Caco-2 (cell line): ENCODE data around the gene MTA3. TPM values are rescaled to one million over a fixed set of nuclear protein-coding genes. Genes with fewer than 3 reads are reported as not detected.

Experiments used
- BruUV-seq: library from RNA; stranded (reverse); fragments of 400-500 nt; replicated peaks from 2 replicates; lab custom pipeline; 2021; lab: Mats Ljungman, UMichigan
- CTCF ChIA-PET: fragments of 300-600 bp; sonication (Branson Sonifier 250); formaldehyde crosslinking; loops from one replicate; lab custom pipeline; 2022; ENCODE audit warnings: antibody characterized with exemption; lab: Charles Lee
- POLR2A ChIA-PET: fragments of 300-600 bp; sonication (Branson Sonifier 250); formaldehyde crosslinking; loops from one replicate; lab custom pipeline; 2022; ENCODE audit warnings: antibody characterized with exemption; lab: Charles Lee
- DNase-seq, 2 experiments: peaks; one replicate each; pipeline versions ENCODE4 v3.0.0 to v3.0.0-alpha.2; 2020 to 2022
- H3K27me3 ChIP-seq: replicated peaks from 2 replicates; pipeline ENCODE4 v1.6.0; 2011; ENCODE audit warnings: low read length; ENCODE audit not compliant: control insufficient read depth, insufficient read depth
- H3K36me3 ChIP-seq: 2 replicates; pipeline ENCODE4 v1.5.1; 2011; ENCODE audit warnings: low read length; ENCODE audit not compliant: control insufficient read depth, insufficient read depth
- H3K4me1 ChIP-seq: fragments of 250-450 bp; sonication (Bioruptor Pico); 2 replicates; pipeline ENCODE4 v1.5.1; 2020; ENCODE audit warnings: mild to moderate bottlenecking
- H3K4me3 ChIP-seq: 2 replicates; pipeline ENCODE4 v1.5.1; 2011; ENCODE audit warnings: low read depth, mild to moderate bottlenecking, control low read depth, low read length
- H3K9me3 ChIP-seq: fragments of 250-450 bp; sonication (Bioruptor Pico); 2 replicates; pipeline ENCODE4 v1.5.1; 2020; ENCODE audit warnings: mild to moderate bottlenecking, moderate library complexity
- H3K27ac Mint-ChIP-seq: one replicate; pipeline ENCODE4 v1.8.0; 2022; ENCODE audit warnings: mixed read lengths; ENCODE audit not compliant: unreplicated experiment
- H3K27me3 Mint-ChIP-seq: one replicate; pipeline ENCODE4 v1.8.0; 2022; ENCODE audit warnings: mixed read lengths; ENCODE audit not compliant: insufficient read depth, unreplicated experiment
- H3K36me3 Mint-ChIP-seq: one replicate; pipeline ENCODE4 v1.8.0; 2022; ENCODE audit warnings: mild to moderate bottlenecking, mixed read lengths; ENCODE audit not compliant: insufficient read depth, unreplicated experiment
- H3K4me1 Mint-ChIP-seq: one replicate; pipeline ENCODE4 v1.8.0; 2022; ENCODE audit warnings: low read depth, mixed read lengths; ENCODE audit not compliant: unreplicated experiment
- H3K4me3 Mint-ChIP-seq: one replicate; pipeline ENCODE4 v1.8.0; 2022; ENCODE audit warnings: mild to moderate bottlenecking, moderate library complexity, mixed read lengths; ENCODE audit not compliant: unreplicated experiment
- H3K9me3 Mint-ChIP-seq: one replicate; pipeline ENCODE4 v1.8.0; 2022; ENCODE audit warnings: mixed read lengths; ENCODE audit not compliant: unreplicated experiment
- CTCF ChIP-seq, 2 experiments: fragments of 200-600 bp in 1 of 2; IDR thresholded peaks; 1 replicate in 1 of 2; 2 replicates in 1 of 2; pipeline versions ENCODE4 v1.5.1 to v1.8.0; 2011 to 2022; ENCODE audit warnings: antibody characterized with exemption in 1 of 2, control low read depth in 1 of 2, inconsistent platforms in 1 of 2, low read depth in 1 of 2, low read length in 1 of 2, mild to moderate bottlenecking in 1 of 2, moderate library complexity in 1 of 2; ENCODE audit not compliant: insufficient read depth in 1 of 2, severe bottlenecking in 1 of 2, unreplicated experiment in 1 of 2
- intact Hi-C: fragments of 100-400 bp; cut with micrococcal nuclease; formaldehyde crosslinking; loops from one replicate; pipeline ENCODE4 v1.10.0; 2022; ENCODE audit not compliant: unreplicated experiment
- total RNA-seq: library from RNA; stranded (reverse); gene quantifications from 2 replicates; pipeline ENCODE4 v1.2.3, GENCODE V29; 2022

MTA3 gene
- total RNA-seq, 1 experiment from 2014 or later, result 85.7 TPM

- ChIA-PET CTCF (no interaction called here), POLR2A (no interaction called here)
- Histone ChIP-seq H3K4me3 (no peak overlapping the region), H3K4me1 (peaks cover 15% of the 10 kb centered on the region), H3K27me3 (no peaks in the 10 kb centered on the region), H3K9me3 (no peaks in the 10 kb centered on the region), H3K36me3 (peaks cover 5% of the 10 kb centered on the region; the same call in 1 of the 2 replicates)
- DNase-seq, result no peak
- Mint-ChIP-seq H3K4me3 (no peak overlapping the region), H3K9me3 (no peaks in the 10 kb centered on the region), H3K27me3 (no peaks in the 10 kb centered on the region), H3K27ac (no peak overlapping the region), H3K36me3 (peaks cover 26% of the 10 kb centered on the region), H3K4me1 (peaks cover 49% of the 10 kb centered on the region)
- no TSS peak for BruUV-seq
- TF ChIP-seq CTCF (IDR thresholded peaks at IDR 0.05; ENCODE audit: insufficient read depth in 1 of 2, low read depth in 1 of 2, low read length in 1 of 2, severe bottlenecking in 1 of 2, unreplicated experiment in 1 of 2), result no peak
- intact Hi-C loops, result no loop called here
Observed at GRCh38 chr2:42787424-42787787, 219.0 kb downstream of the MTA3 start.

GRCh38 chr2:42787788-42788477 lies 219.5 kb downstream of the MTA3 start:
- H3K36me3 Mint-ChIP-seq, result peaks cover 29% of the 10 kb centered on the region
- no peak for TF ChIP-seq CTCF (IDR thresholded peaks at IDR 0.05; ENCODE audit: insufficient read depth in 1 of 2, low read depth in 1 of 2, low read length in 1 of 2, severe bottlenecking in 1 of 2, unreplicated experiment in 1 of 2)
- no peak overlapping the region for H3K27ac Mint-ChIP-seq
- no peaks in the 10 kb centered on the region for H3K9me3 ChIP-seq
- intact Hi-C loops, result no loop called here
- H3K27me3 Mint-ChIP-seq, result no peaks in the 10 kb centered on the region
- peaks cover 14% of the 10 kb centered on the region for H3K4me1 ChIP-seq
- peaks cover 49% of the 10 kb centered on the region for H3K4me1 Mint-ChIP-seq
- no peaks in the 10 kb centered on the region for H3K27me3 ChIP-seq
- BruUV-seq, result no TSS peak
- CTCF ChIA-PET, result no interaction called here
- no peak overlapping the region for H3K4me3 Mint-ChIP-seq
- H3K4me3 ChIP-seq, result no peak overlapping the region
- POLR2A ChIA-PET, result no interaction called here
- DNase-seq, result no peak
- no peaks in the 10 kb centered on the region for H3K9me3 Mint-ChIP-seq
- peaks cover 5% of the 10 kb centered on the region; the same call in 1 of the 2 replicates for H3K36me3 ChIP-seq

GRCh38 chr2:42788478-42788793 lies 220.0 kb downstream of the MTA3 start:
- H3K4me1 Mint-ChIP-seq, result peaks cover 49% of the 10 kb centered on the region
- TF ChIP-seq CTCF (IDR thresholded peaks at IDR 0.05; ENCODE audit: insufficient read depth in 1 of 2, low read depth in 1 of 2, low read length in 1 of 2, severe bottlenecking in 1 of 2, unreplicated experiment in 1 of 2), result no peak

More at GRCh38 chr2:42788478-42788793, 220.0 kb downstream of the MTA3 start:
- no peak overlapping the region for H3K27ac Mint-ChIP-seq
- no peak for DNase-seq
- no peak overlapping the region for H3K4me3 ChIP-seq
- CTCF ChIA-PET, result no interaction called here
- no peaks in the 10 kb centered on the region for H3K9me3 ChIP-seq
- intact Hi-C loops, result no loop called here
- H3K36me3 Mint-ChIP-seq, result peaks cover 29% of the 10 kb centered on the region
- peaks cover 14% of the 10 kb centered on the region for H3K4me1 ChIP-seq
- peaks cover 5% of the 10 kb centered on the region; the same call in 1 of the 2 replicates for H3K36me3 ChIP-seq
- no peak overlapping the region for H3K4me3 Mint-ChIP-seq
- no peaks in the 10 kb centered on the region for H3K27me3 Mint-ChIP-seq
- BruUV-seq, result no TSS peak
- no peaks in the 10 kb centered on the region for H3K9me3 Mint-ChIP-seq
- no peaks in the 10 kb centered on the region for H3K27me3 ChIP-seq
- POLR2A ChIA-PET, result no interaction called here
